CD4-positive, alpha-beta T cell treated with Interleukin-2 at 100 ng/mL for 4 hours (primary cell): ENCODE results near the gene RIOX2.

Source experiments
- DNase-seq: peaks from one replicate; pipeline ENCODE4 v3.0.0-alpha.2; 2020; ENCODE audit warnings: low spot score

The RIOX2 gene

DNA sequence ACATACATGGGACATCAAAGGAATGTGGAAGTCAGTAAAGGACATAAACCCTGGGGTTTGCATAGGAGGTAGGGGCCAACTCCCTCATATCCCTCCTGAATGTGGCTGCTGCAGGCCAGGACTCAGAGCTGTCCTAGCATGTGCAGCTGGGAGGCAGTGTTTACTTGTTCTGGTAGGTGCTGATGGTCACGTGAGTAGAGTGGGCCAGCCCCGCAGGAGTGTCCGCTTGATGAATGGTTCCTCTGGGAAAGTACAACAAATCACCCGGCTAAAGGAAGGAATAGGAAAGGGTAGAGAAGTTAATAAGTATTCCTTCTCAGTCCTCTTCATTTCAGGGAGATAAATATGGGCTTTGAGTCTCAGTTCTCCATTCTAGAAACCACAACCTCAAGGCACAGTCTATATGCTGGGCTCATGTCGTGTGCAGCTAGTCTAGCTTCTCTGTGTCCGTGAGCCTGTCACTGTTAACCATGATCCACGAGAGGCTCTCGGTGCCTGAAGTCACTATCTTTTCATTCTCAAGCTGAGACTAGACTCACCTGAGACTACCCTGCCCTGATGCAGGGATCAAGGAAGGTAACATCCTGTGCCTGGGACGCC is 17.9 kb downstream of the RIOX2 start:
- DNase-seq: no peak

DNA sequence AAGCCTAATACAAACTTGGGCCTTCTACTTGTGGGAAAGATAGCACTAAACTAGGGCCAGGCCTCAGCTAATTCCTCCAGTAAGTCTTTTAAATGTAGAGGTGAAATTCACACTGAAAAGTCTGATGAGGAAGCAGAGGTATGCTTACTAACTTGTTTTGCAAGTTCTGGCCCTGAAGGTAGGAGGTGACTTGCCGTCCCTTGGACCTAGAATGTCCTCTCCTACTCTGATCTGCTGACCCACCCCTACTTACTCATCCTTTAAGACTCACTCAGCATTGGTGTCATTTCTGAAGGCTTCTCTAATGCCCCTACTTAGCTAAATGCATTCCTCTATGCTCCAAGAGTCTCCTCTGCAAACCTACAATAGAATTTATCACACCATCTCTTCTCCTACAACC is 19.4 kb downstream of the RIOX2 start:
- DNase-seq: no peak

DNA sequence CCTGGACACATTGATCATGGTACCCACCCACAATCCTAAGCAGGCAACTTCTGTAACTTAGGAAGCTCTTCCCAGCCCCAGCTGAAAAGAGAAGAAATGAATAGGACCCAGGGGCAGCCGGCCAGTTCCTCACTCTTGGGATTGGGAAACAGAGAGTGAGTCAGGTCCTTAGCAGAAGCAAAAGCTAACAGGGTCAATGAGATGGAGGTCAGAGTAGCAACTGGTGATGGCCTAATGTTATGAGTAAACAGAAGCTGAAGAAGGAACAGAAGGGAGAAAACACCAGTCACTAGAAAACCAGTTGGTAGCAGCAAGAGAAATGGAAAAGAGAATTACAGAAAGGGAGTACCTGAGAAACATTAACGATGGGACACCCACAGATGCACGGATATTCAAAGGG is 20.0 kb downstream of the RIOX2 start:
- DNase-seq: no peak

DNA sequence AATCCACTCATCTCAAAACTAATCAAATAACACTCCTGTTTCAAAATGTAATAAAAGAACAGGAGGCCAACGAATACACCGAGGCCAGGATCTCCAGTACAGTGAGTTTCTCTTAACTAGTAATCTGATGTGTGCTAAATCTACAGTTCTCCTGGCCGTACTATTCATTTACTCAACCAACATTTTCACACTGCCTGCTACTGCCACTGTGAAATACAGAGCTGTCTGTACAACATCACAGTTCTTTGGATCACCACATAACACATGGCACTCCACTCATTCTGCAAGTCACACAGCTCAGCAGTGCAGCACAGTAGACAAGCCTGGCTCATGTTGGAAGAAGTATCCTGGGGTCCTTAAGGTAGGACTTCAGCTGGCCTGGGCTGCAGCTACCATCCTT is 21.9 kb downstream of the RIOX2 start:
- no peak for DNase-seq

DNA sequence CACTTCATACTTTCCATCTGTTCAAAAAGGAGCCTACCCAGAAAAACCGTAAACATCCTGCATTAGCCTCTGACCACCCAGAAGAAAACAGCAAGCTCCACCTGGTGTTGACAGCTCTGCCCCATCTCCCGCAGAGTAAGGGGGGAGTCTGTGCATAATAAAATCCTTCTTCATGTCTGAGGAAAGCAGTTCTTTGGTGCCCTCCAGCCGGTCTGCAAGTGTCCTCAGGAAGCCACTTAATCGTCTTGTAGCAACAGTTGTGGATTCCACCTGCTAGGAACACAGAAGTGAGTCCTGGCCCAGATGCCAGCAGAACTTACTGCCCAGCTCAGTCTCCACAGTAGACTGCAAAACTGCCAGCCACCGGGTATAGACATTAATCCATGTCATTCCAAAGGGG is 22.5 kb downstream of the RIOX2 start:
- DNase-seq: no peak

DNA sequence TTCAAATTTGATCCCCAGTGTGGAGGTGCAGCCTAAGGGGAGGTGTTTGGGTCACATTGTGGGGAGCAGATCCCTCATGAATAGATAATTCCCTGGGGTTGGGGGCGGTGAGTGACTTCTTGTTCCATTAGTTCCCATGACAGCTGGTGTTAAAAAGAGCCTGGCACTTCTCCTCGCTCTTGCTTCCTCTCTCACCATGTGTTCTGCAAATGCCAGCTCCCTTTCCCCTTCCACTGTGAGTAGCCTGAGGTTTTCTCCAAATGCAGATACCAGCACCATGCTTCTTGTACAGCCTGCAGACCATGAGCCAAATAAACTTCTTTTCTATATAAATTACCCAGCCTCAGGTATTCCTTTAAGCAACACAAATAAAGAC is 23.1 kb downstream of the RIOX2 start:
- DNase-seq: no peak

DNA sequence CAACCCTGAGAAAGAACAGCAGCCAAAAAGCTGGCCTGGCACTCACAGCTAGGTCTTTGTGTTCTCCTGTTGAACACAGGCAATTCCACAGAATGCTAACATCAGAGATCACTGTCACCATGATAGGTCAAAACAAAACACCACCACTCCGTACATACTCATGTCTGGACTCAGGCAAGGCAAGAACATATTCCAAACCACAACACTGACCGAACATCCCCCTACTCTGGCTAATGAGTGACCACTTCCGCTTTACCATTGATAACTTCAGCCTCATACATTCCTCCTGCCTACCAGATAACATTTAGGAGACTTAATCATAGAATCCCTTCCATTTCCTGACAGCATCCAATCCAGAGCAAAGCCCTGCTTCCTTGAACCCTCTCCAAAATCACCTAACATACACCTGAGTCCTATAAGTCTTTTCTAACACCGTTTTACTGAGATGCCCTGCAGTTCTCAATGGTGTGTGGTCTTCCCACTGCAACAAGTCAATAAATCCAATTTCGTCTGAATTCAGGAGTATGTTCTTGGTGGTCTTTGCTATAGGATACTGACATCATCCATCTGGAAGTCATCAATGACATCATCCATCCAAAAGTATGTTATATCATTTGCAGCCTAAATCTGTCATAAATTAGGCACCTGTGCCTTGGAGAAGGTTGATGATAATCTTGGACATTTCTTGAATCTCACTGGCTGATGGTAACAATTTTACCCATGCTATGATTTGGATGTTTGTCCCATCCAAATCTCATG is 23.7 kb downstream of the RIOX2 start:
- no peak for DNase-seq

DNA sequence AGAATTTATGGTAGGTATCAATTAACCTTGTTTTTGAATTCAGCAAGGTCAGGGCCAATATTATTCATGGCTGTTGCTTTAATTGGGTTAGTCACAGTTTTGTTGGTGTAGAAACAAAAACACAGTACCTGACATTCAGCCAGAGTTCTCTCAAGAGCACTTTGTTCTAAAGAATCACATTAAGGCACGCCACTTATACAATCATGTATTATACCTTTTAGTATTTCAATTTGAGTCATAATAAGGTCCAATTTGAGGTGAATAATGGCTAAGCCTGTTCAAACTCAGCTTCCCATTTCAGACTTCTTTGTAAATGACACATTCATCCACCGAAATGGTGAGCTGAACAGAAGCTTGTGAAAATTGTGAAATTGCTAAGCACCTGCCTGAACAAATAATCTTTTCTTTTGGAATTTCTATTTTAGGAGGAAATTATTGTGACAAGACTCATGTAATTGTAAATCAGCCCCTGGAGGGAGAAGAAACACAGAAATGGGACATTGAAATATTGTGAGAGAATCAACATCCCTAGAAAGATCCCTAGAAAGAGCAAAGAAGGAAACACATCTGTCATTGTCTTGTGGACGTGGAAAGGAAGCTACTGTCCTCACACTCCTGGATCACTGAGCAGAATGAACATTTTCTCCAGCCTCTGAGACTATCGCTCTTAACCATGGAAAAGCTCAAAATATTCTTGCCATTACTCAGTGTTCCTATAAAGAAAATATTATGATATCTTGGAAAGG is 29.3 kb downstream of the RIOX2 start:
- no peak for DNase-seq

DNA sequence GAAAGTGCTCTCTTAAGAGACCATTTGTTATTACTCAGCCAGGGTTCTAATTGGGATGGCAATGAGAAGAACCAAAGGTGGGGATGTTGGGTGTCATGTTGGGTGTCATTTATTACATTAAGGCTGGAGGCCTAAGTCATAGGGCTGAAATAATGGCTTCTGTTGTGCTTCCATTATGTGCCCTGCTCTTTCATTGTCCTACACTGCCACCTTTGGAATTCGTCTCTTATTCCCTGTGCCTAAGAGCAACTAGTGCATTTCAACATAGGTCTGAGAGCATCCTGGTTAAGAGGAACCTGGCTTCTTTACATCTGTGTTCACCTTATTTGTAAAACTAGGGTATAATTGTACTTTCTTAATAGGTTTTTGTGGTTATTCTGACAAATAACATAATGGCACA is 32.2 kb downstream of the RIOX2 start:
- peak; percentile 18 for DNase-seq

DNA sequence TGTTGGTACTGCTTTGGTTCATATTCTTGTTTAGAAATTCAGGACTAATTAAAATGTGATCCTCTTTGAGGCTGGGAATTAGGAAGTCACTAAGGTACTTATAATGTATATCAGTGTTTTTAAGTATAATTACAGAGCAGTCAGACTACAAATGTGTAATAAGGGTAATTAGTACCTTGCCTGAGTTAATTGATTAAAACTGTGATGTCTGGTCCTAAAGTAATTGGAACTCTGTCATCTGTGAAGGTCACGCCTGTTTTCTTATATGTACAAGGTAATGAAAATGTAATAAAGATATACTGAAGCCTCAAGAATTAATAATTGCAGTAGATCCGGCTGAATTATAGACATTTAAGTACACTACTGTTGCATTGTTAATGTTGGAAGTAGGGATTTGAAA is 32.8 kb downstream of the RIOX2 start:
- DNase-seq: no peak

DNA sequence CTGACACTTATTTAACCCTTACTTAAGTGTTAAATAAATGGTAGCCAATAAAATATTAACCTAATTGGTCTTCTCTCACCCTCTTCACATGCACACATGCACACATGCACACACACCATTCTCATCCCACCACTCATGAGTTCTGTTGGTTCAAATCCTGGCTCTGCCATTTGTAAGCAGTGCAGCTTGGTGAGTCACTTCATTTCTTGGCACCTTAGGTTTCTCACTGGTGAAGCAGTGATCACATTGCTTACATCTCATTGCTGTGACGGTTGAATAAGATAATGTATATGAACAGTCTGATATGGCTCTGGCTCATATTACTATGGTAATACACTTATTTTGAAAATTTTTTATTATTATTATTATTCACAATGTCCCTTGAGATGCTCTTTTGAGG is 33.8 kb downstream of the RIOX2 start:
- DNase-seq: no peak

DNA sequence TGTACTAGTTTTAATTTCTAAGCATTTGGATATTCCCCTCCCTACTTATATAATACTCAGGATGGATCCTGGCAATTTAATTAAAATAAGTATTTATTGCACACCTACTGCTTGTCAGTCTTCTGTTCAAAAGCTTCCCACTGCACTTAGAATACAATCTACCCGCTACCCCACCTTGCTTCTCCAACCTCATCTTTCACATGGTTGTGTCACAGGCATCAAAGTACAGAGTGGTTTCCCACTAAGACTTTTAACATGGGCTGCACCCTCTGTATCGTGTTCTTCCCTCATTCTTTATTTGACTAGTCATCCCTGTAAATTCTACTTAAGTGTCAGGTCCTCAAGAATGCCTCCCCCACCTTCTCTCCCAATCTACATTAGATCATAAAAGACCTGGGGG is 35.0 kb downstream of the RIOX2 start:
- no peak for DNase-seq

DNA sequence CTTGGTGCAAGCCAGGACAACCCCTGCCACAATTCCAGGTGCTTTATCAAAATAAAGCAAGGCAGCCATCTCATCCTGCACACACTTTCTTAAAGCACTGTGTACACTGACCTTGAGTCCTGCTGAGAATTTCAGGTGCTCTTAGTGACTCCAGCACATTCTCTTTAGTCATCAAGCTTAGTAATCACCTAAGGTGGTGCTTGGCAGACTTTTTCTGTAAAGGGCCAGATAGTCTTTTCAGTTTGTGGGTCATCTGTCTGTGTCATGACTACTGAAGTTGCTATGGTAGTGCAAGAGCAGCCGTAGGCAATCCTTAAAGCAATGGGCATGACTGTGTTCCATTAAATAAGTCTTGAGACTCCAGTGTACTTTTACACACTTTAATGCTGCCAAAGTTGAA is 36.4 kb downstream of the RIOX2 start:
- DNase-seq: no peak

DNA sequence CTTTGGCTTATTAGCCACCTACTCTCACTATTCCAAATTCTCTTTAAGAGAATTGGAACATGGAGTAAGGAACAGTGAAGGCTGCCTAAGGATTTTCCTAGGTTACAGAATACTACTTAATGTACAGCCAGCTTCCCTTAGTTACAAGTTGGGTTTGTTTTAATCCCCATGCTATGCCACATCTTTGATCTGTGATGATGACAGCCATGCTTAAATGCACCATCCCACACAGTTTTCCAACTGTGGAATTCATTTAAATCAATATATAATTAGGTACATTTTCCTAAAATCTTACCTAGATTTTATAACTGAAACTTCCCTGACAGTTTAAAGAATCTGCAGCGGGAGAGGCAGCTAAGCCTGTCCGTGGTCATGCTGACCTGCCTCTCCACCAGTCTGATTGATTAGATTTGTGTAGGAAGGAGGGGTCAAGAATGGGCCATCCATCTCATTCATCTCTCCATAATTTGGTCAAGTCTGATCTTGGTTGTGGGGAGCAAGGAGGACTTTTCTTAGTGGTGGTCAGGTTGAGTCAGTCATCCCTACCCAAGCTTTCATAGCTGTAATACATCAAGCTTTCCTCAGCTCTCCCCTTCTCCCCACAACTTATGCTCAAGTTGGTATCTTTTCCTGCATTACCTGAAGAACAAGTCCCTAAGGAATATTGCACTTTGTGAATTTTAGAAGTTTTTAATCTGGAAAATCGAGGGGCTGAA is 37.1 kb downstream of the RIOX2 start:
- no peak for DNase-seq

DNA sequence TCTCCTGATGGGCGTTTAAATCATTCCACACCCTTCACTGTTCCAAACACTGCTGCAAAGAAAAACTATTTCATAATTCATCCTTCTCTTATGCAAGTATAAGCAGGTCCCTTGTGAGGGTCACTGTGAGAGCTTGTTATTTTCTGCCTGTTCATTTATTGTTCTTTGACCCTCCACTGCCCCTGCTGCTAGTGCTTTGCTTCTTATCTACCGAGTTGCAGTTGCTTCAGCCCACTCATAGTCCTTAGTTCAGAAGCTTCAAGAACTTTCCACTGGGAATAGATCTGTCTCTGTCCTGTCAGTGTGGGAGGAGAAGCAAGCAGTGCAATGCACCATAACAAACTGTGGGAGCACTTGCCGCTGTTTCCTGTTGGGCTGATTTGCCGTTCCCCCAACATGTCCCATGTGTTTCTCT is 39.8 kb downstream of the RIOX2 start:
- DNase-seq: no peak

DNA sequence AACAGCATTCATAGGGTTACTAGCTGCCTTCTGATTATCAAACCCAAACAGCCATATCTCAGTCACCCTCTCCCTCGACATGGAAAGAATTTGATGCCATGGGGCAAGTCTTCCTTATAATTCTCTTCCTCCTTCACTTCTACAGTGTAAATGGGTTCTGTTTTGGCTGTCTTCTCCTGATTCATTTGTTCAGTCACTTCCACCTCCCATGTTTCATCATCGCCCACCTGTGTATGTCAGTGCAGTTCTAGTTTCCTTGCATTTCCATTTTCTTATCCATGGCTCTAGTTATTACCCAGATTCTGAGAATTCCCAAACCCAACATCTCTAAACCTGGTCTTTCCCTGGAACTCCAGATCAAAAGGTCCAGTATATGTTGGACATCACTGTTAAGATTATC is 41.0 kb downstream of the RIOX2 start:
- no peak for DNase-seq

DNA sequence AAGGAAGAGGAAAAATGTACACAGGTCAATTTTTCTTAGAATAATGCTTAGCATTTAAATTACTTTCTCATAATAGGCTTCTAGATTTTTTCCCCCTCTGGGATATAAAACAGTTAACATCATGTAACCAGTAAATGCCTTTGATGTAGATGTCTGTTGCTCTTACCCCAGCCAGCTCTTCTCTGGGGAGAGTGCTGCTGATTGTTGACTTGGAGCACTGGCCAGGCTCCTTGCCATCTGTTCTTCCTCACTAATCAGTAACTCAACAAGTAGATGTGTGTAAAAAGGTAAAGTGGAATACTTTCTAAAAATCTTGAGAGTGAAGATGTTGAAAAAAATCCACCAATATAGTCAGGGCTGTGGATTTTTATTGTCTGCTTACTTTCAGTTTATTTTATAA is 42.2 kb downstream of the RIOX2 start:
- no peak for DNase-seq

DNA sequence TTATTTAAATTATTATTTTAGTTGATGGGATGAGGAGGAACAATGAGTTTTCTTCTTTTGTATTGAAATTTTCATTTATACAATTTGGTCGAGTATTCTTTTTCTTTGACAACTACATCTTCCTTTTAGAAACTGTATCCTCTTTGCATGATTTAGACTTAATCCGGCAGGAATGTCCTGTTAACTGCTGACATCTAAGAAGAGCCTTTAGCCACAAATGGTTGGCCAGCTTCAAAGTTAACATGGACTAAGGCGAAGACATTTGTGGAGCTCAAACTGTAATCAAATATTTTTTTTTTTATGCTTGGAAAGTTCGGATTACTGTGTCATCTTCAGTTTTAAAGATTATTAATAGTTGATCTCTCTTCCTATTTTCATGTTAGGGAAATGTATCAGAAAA is 43.2 kb downstream of the RIOX2 start:
- DNase-seq: no peak

DNA sequence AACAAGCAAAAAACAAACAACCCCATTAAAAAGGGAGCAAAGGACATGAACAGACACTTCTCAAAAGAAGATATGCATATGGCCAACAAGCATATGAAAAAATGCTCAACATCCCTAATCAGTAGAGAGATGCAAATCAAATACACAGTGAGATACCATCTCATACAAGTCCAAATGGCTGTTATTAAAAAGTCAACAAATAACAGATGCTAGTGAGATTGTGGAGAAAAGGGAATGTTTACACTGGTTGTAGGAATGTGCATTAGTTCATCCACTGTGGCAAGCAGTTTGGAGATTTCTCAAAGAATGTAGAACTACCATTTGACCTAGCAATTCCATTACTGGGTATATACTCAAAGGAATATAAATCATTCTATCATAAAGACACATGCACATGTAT is 44.5 kb downstream of the RIOX2 start:
- no peak for DNase-seq

DNA sequence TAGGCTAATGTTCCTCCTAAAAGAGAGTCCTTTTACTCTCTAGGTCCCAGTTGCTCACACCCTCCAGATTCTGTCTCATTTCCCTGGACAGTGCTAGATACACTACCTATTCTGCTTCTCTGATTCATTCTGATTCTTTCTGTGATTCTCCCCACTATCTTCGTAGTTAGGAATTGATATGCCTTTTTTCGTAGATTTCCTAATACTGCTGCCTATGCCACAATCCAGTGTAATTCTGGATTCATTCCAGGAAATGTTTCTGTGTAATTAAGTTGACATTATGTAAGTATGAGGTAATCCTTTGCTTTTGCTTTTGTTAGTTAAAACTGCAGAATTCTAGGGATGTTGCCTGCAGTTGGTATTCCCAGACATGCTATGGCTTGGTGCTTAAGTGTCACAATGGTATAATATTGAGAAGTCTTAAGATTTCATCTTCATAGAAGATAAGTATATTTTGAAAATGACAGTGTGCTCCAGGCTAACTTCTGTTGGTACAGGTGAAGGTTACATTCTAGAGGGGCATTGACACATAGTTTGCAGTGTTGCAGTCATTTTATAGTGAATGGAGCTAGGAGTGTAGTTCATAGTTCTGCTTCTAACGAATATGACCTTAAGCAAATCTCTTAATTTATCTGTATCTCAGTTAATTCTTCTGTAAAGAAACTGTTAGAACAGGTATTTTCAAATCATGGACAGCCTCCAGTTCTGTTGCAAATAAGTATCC is 54.3 kb downstream of the RIOX2 start:
- DNase-seq: no peak

DNA sequence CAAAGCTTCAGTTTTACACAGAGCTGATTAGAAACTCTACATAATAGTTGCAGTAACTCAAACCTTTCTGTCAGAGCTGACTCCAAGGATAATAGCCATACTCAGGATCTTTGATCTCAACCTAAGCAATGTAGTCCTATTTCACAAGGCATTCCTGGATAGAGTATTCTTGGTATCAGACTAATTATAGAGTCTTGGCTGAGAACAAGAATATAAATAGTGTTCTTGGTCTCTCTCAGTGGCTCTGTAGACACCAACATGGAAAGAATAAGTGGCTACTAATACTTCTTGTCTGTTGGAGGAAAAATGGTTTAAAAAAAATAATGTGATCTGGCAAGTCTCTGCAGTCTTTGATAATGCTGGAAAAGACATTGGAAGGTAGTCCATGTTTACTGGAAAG is 55.7 kb downstream of the RIOX2 start:
- no peak for DNase-seq

DNA sequence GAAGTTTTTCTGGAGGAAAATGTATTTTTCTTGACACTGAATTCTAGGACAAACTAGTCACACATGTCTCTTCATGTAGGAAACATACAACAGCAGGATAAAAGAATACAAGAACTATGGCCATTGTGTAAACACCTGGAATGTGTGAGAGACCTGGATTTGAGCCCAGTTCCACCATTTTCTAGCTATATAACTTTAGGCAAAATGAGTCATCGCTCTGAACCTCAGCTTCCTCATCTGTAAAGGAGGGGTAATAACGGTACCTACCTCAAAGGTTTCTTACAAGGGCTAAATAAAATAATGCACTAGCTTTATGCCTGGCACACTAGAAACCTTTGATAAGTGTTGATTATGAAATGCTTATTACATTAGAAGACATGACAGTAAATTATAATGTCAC is 57.8 kb downstream of the RIOX2 start:
- no peak for DNase-seq
